ENCODE results near the gene LRRC56. TPM values are rescaled to one million over a fixed set of nuclear protein-coding genes. Genes with fewer than 3 reads are reported as not detected.

LRRC56 gene
- polyA plus RNA-seq, 2 donors, result 1.7 to 4.0 TPM

Other genes starting within 250 kb of the LRRC56 start
- gene PGGHG, start 248.4 kb upstream of the LRRC56 start, polyA plus RNA-seq, result 10 to 100 TPM; 10.3 to 38.9 TPM
- gene IFITM5, start 238.0 kb upstream of the LRRC56 start, polyA plus RNA-seq, result not detected
- 100 to 1,000 TPM in 1 of 2 donors, 10 to 100 TPM in 1; 72.3 to 165 TPM for gene IFITM2, start 229.7 kb upstream of the LRRC56 start, polyA plus RNA-seq
- 100 to 1,000 TPM in 1 of 2 donors, 10 to 100 TPM in 1; 48.2 to 112 TPM for gene IFITM1, start 223.5 kb upstream of the LRRC56 start, polyA plus RNA-seq
- gene IFITM3, start 216.7 kb upstream of the LRRC56 start, polyA plus RNA-seq, result 100 to 1,000 TPM; 243 to 450 TPM
- gene B4GALNT4, start 168.0 kb upstream of the LRRC56 start, polyA plus RNA-seq, result 1 to 10 TPM; 5.0 to 5.2 TPM
- 100 to 1,000 TPM; 332 to 353 TPM for gene PKP3, start 143.3 kb upstream of the LRRC56 start, polyA plus RNA-seq
- gene SIGIRR, start 122.5 kb upstream of the LRRC56 start, polyA plus RNA-seq, result 10 to 100 TPM; 25.4 to 41.7 TPM
- 10 to 100 TPM; 18.1 to 40.4 TPM for gene ANO9, start 95.5 kb upstream of the LRRC56 start, polyA plus RNA-seq
- gene PTDSS2, start 87.2 kb upstream of the LRRC56 start, polyA plus RNA-seq, result 10 to 100 TPM; 12.4 to 20.5 TPM
- 100 to 1,000 TPM; 106 to 219 TPM for gene RNH1, start 30.3 kb upstream of the LRRC56 start, polyA plus RNA-seq
- 100 to 1,000 TPM; 163 to 257 TPM for gene HRAS, start 2.0 kb upstream of the LRRC56 start, polyA plus RNA-seq
- gene LMNTD2, start 23.2 kb downstream of the LRRC56 start, polyA plus RNA-seq, result 1 to 10 TPM; 2.9 to 6.9 TPM
- 10 to 100 TPM; 46.6 to 82.4 TPM for gene RASSF7, start 23.4 kb downstream of the LRRC56 start, polyA plus RNA-seq
- gene PHRF1, start 38.9 kb downstream of the LRRC56 start, polyA plus RNA-seq, result 10 to 100 TPM; 13.7 to 28.4 TPM
- 10 to 100 TPM; 17.0 to 30.1 TPM for gene IRF7, start 78.4 kb downstream of the LRRC56 start, polyA plus RNA-seq
- under 1 TPM; 0.02 to 0.08 TPM for gene CDHR5, start 87.4 kb downstream of the LRRC56 start, polyA plus RNA-seq
- gene SCT, start 89.7 kb downstream of the LRRC56 start, polyA plus RNA-seq, result not detected
- gene DRD4, start 99.7 kb downstream of the LRRC56 start, polyA plus RNA-seq, result under 1 TPM; 0.18 to 0.39 TPM
- gene DEAF1, start 157.7 kb downstream of the LRRC56 start, polyA plus RNA-seq, result 10 to 100 TPM; 20.3 to 42.4 TPM
- 10 to 100 TPM; 25.0 to 53.9 TPM for gene TMEM80, start 158.3 kb downstream of the LRRC56 start, polyA plus RNA-seq
- gene EPS8L2, start 168.7 kb downstream of the LRRC56 start, polyA plus RNA-seq, result 100 to 1,000 TPM; 254 to 440 TPM
- gene TALDO1, start 209.9 kb downstream of the LRRC56 start, polyA plus RNA-seq, result 100 to 1,000 TPM; 228 to 278 TPM
- gene GATD1, start 240.0 kb downstream of the LRRC56 start, polyA plus RNA-seq, result 10 to 100 TPM; 23.1 to 49.2 TPM

Measured in esophagus (tissue), 2 donors.